Suprapubic skin (tissue), 4 donors: ENCODE results near the gene INSIG1. TPM values are rescaled to one million over a fixed set of nuclear protein-coding genes. Genes with fewer than 3 reads are reported as not detected.

ENCODE experiments used
- DNase-seq, 2 donors: peaks; one replicate each; pipeline ENCODE4 v3.0.0-alpha.2; 2019; ENCODE audit warnings: low spot score in 2 of 2
- H3K27ac ChIP-seq: fragments of 200-600 bp; sonication (generic); one replicate; pipeline ENCODE4 v1.5.1; 2019
- H3K27me3 ChIP-seq: fragments of 200-600 bp; sonication (generic); one replicate; pipeline ENCODE4 v1.5.1; 2019
- H3K36me3 ChIP-seq: fragments of 200-600 bp; sonication (generic); one replicate; pipeline ENCODE4 v1.5.1; 2019
- H3K4me1 ChIP-seq: fragments of 200-600 bp; sonication (generic); one replicate; pipeline ENCODE4 v1.5.1; 2019
- H3K4me3 ChIP-seq: fragments of 200-600 bp; sonication (generic); one replicate; pipeline ENCODE4 v1.5.1; 2019; ENCODE audit warnings: mild to moderate bottlenecking
- H3K9me3 ChIP-seq: fragments of 200-600 bp; sonication (generic); one replicate; pipeline ENCODE4 v1.5.1; 2019
- CTCF ChIP-seq, 2 donors: fragments of 200-600 bp in 1 of 2; fragments of 450-650 bp in 1 of 2; sonication (generic) in 1 of 2; IDR thresholded peaks; one replicate each; pipeline ENCODE4 v1.5.1; 2016 to 2019; ENCODE audit warnings: antibody characterized with exemption in 2 of 2, mild to moderate bottlenecking in 1 of 2, moderate library complexity in 1 of 2
- EP300 ChIP-seq: sonication (generic); formaldehyde crosslinking; IDR thresholded peaks from one replicate; pipeline ENCODE4 v1.6.1; 2017; ENCODE audit warnings: antibody characterized with exemption
- POLR2A ChIP-seq, 2 donors: fragments of 450-650 bp; IDR thresholded peaks; one replicate each; pipeline ENCODE4 v1.6.1; 2017; ENCODE audit warnings: antibody characterized with exemption in 2 of 2, mild to moderate bottlenecking in 2 of 2, moderate library complexity in 2 of 2
- POLR2AphosphoS5 ChIP-seq, 3 donors: sonication (generic); formaldehyde crosslinking; IDR thresholded peaks; one replicate each; pipeline ENCODE4 v1.6.1; 2017; ENCODE audit warnings: antibody characterized with exemption in 3 of 3
- WGBS: methylation state at CpG from one replicate; pipeline ENCODE4 v1.1.5; 2018; 5-methylcytosine and 5-hydroxymethylcytosine counted together
- total RNA-seq, 4 donors: library from RNA; depleted of rRNA; stranded (reverse); fragments of >200 nt; gene quantifications; one replicate each; pipeline ENCODE4 v1.1.0, GENCODE V29; 2016

INSIG1 gene
- total RNA-seq, 4 donors from 2014 or later = 32.0 to 130 (median 95.3) TPM

DNA sequence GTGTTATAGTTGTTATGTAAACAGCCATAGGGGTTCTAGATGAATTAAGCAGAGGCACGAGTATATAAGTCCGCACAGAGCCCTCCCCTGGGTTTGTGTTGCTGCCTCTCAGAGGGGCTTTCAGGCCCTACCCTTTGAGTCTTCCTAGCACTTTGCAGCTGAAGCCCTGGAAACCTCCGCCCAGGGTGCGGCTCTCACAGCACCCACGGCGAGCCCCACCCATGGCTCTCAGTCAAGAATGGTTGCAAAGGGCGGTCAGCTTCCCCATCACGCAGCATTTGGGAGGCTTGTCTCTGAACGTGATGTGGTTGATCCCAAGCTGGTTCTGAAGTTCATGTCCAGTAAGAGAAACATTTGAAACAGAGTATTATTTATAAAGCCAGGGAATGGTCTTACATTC is 18.8 kb upstream of the INSIG1 start:
- Histone ChIP-seq H3K9me3 (no peaks in the 10 kb centered on the region), H3K4me1 (peaks cover 6% of the 10 kb centered on the region), H3K36me3 (no peaks in the 10 kb centered on the region), H3K4me3 (no peak overlapping the region), H3K27me3 (peaks cover 15% of the 10 kb centered on the region), H3K27ac (no peak overlapping the region)
- WGBS = 38% methylated on average over 9 of the region's 9 CpGs
- no peak for TF ChIP-seq EP300
- TF ChIP-seq POLR2A (IDR thresholded peaks at IDR 0.05) = no peak
- TF ChIP-seq CTCF (IDR thresholded peaks at IDR 0.05) = no peak
- TF ChIP-seq POLR2AphosphoS5 (IDR thresholded peaks at IDR 0.05) = no peak
- DNase-seq = peak in 1 of 2 donors; percentile 53

- peaks cover 6% of the 10 kb centered on the region for H3K4me1 ChIP-seq
- H3K27me3 ChIP-seq = peaks cover 15% of the 10 kb centered on the region
- DNase-seq = peak in 1 of 2 donors; percentile 22
- no peaks in the 10 kb centered on the region for H3K36me3 ChIP-seq
- 86% methylated on average over 14 of the region's 14 CpGs for WGBS
- no peak overlapping the region for H3K4me3 ChIP-seq
- no peaks in the 10 kb centered on the region for H3K9me3 ChIP-seq
- H3K27ac ChIP-seq = no peak overlapping the region
- TF ChIP-seq EP300 (no peak), CTCF (IDR thresholded peaks at IDR 0.05) (no peak), POLR2A (IDR thresholded peaks at IDR 0.05) (no peak), POLR2AphosphoS5 (IDR thresholded peaks at IDR 0.05) (no peak)
These were observed 17.8 kb upstream of the INSIG1 start for GRCh38 chr7:155279787-155280445.

- WGBS = 61% methylated on average over 13 of the region's 13 CpGs
- Histone ChIP-seq H3K27ac (no peak overlapping the region), H3K27me3 (peaks cover 15% of the 10 kb centered on the region)
These were observed 17.0 kb upstream of the INSIG1 start for GRCh38 chr7:155280446-155281397.

DNA sequence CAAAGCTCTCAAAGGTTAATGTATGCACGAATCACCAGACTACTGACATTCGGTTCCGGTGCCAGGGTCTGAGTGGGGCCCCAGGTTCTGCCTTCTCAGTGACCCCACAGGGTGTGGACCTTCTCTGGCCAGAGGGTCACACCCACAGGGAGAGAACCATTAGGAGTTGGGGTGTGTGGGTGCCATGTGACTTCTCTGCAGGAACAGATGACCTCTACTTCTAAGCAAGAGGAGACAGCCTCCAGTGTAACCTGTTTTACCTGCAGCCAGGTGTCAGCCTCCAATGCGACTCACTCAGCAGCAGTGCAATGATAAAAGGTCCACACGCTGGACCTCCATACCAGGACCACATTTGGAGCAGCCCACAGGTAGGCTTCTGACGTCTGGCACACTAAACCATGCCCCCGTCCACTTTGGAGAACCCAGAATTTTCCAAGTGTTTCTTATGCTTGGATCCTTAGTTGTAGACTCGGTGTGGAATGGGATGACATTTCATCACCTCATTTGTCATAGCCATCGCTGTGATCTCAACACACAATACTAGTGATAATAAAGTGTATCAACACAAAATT is 16.2 kb upstream of the INSIG1 start:
- peaks cover 15% of the 10 kb centered on the region for H3K27me3 ChIP-seq
- no peak overlapping the region for H3K27ac ChIP-seq
- 81% methylated on average over 8 of the region's 9 CpGs for WGBS
- H3K9me3 ChIP-seq = no peaks in the 10 kb centered on the region
- H3K4me3 ChIP-seq = no peak overlapping the region
- TF ChIP-seq POLR2A (IDR thresholded peaks at IDR 0.05) = no peak
- TF ChIP-seq CTCF (IDR thresholded peaks at IDR 0.05) = no peak
- H3K4me1 ChIP-seq = peaks cover 4% of the 10 kb centered on the region
- no peaks in the 10 kb centered on the region for H3K36me3 ChIP-seq
- peak in 1 of 2 donors; percentile 46 for DNase-seq

More at GRCh38 chr7:155280446-155281397, 17.0 kb upstream of the INSIG1 start:
- H3K9me3 ChIP-seq = no peaks in the 10 kb centered on the region
- H3K4me3 ChIP-seq = no peak overlapping the region
- no peaks in the 10 kb centered on the region for H3K36me3 ChIP-seq
- H3K4me1 ChIP-seq = peaks cover 4% of the 10 kb centered on the region
- no peak for TF ChIP-seq POLR2AphosphoS5 (IDR thresholded peaks at IDR 0.05)
- no peak for TF ChIP-seq CTCF (IDR thresholded peaks at IDR 0.05)
- no peak for TF ChIP-seq POLR2A (IDR thresholded peaks at IDR 0.05)
- TF ChIP-seq EP300 = no peak
- peak in 1 of 2 donors; percentile 14 for DNase-seq

DNA sequence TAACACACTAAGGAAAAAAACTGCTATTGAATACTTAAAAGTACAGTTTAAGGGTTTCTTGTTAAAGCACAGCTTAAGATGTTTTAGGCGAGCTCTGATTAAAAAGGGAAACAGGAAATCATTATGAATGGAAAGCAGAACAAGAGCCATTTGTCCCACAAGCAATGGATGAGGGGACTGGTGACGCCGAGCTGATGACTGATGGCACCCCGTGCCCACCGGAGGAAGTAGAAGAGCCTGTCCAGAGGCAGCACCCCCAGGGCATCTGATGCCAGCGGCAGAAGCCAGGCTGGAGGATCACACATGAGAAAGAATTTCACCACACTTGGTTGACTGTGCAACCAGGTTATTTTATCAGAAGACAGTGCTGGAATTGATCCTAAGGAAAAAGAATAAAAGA is 15.0 kb upstream of the INSIG1 start:
- peaks cover 8% of the 10 kb centered on the region for H3K27me3 ChIP-seq
- no peak overlapping the region for H3K27ac ChIP-seq
- peaks cover 4% of the 10 kb centered on the region for H3K4me1 ChIP-seq
- H3K9me3 ChIP-seq = no peaks in the 10 kb centered on the region
- DNase-seq = peak in 1 of 2 donors; percentile 62
- no peak overlapping the region for H3K4me3 ChIP-seq
- 28% methylated on average over 6 of the region's 6 CpGs for WGBS
- TF ChIP-seq POLR2A (IDR thresholded peaks at IDR 0.05) = no peak
- no peaks in the 10 kb centered on the region for H3K36me3 ChIP-seq
